HCT116 (cell line): ENCODE results near the gene CRMP1. TPM values are rescaled to one million over a fixed set of nuclear protein-coding genes. Genes with fewer than 3 reads are reported as not detected.

Source experiments
- ATAC-seq: fragments of 200-7000 bp; cut with Tn5 transposase; 2 replicates; pipeline ENCODE4 v1.9.1; 2020; ENCODE audit warnings: mild to moderate bottlenecking, moderate library complexity
- BruUV-seq: library from RNA; stranded (reverse); fragments of 400-500 nt; replicated peaks from 2 replicates; lab custom pipeline; 2021; lab: Mats Ljungman, UMichigan
- CTCF ChIA-PET: fragments of 300-600 bp; sonication (Branson Sonifier 250); formaldehyde crosslinking; loops from one replicate; lab custom pipeline; 2021; ENCODE audit warnings: antibody characterized with exemption; lab: Charles Lee
- POLR2A ChIA-PET: fragments of 300-600, 350-600 bp; sonication (Branson Sonifier 250); formaldehyde crosslinking; loops from one replicate; lab custom pipeline; 2021; ENCODE audit warnings: antibody characterized with exemption; lab: Charles Lee
- RAD21 ChIA-PET, 2 experiments: fragments of 300-600 bp; sonication (Branson Sonifier 250); formaldehyde crosslinking; loops; one replicate each; lab custom pipeline; 2023; ENCODE audit warnings: low total read pairs in 2 of 2; ENCODE audit not compliant: uncharacterized antibody in 2 of 2, unreplicated experiment in 2 of 2, low non-redundant PET in 1 of 2; lab: Charles Lee
- DNase-seq: peaks from one replicate; pipeline ENCODE4 v3.0.0-alpha.2; 2010; ENCODE audit warnings: low read depth, low spot score
- H2AFZ ChIP-seq: fragments of 200-600 bp; shearing (Covaris generic), sonication (generic); 2 replicates; pipeline ENCODE4 v1.6.1; 2017; ENCODE audit warnings: low read depth, mixed run types, mixed read lengths, antibody characterized with exemption, low read length; ENCODE audit not compliant: poor library complexity, severe bottlenecking
- H3K27ac ChIP-seq: 2 replicates; pipeline ENCODE4 v1.5.1; 2012; ENCODE audit warnings: low read depth, low read length
- H3K27me3 ChIP-seq: fragments of 200-600 bp; sonication (generic); 2 replicates; pipeline ENCODE4 v1.6.1; 2016; ENCODE audit warnings: mixed run types, low read length, mixed read lengths; ENCODE audit not compliant: insufficient read depth
- H3K36me3 ChIP-seq, 2 experiments: fragments of 200-500 bp in 1 of 2; fragments of 200-600 bp in 1 of 2; sonication (Bioruptor generic) in 1 of 2; sonication (generic) in 1 of 2; 2 replicates each; pipeline versions ENCODE4 v1.5.1 to v1.6.1; 2014 to 2016; ENCODE audit warnings: low read length in 2 of 2, inconsistent platforms in 1 of 2, mixed read lengths in 1 of 2, mixed run types in 1 of 2; ENCODE audit not compliant: insufficient read depth in 2 of 2, control insufficient read depth in 1 of 2
- H3K4me1 ChIP-seq, 2 experiments: fragments of 200-600 bp in 1 of 2; sonication (generic) in 1 of 2; 2 replicates each; pipeline versions ENCODE4 v1.5.1 to v1.6.1; 2012 to 2017; ENCODE audit warnings: low read length in 2 of 2, inconsistent platforms in 1 of 2, mild to moderate bottlenecking in 1 of 2, mixed read lengths in 1 of 2, mixed run types in 1 of 2, moderate library complexity in 1 of 2; ENCODE audit not compliant: insufficient read depth in 2 of 2, control insufficient read depth in 1 of 2
- H3K4me2 ChIP-seq: fragments of 200-600 bp; sonication (generic); 2 replicates; pipeline ENCODE4 v1.6.1; 2017; ENCODE audit warnings: mixed run types, low read length, mixed read lengths
- H3K4me3 ChIP-seq, 2 experiments: fragments of 200-600 bp in 1 of 2; sonication (generic) in 1 of 2; replicated peaks in 1 of 2; 2 replicates each; pipeline ENCODE4 v1.5.1; 2011 to 2016; ENCODE audit warnings: low read length in 2 of 2, control low read depth in 1 of 2, low read depth in 1 of 2, mild to moderate bottlenecking in 1 of 2, mixed read lengths in 1 of 2, mixed run types in 1 of 2
- H3K79me2 ChIP-seq: fragments of 200-600 bp; sonication (generic); 2 replicates; pipeline ENCODE4 v1.6.1; 2017; ENCODE audit warnings: mild to moderate bottlenecking, mixed run types, low read length, moderate library complexity, mixed read lengths; ENCODE audit not compliant: insufficient read depth
- H3K9ac ChIP-seq: fragments of 200-600 bp; sonication (generic); 2 replicates; pipeline ENCODE4 v1.6.1; 2016; ENCODE audit warnings: low read length, mixed read lengths
- H3K9me2 ChIP-seq: fragments of 200-600 bp; sonication (generic), shearing (Covaris generic); 2 replicates; pipeline ENCODE4 v1.6.1; 2017; ENCODE audit warnings: mixed run types, mild to moderate bottlenecking, moderate library complexity; ENCODE audit not compliant: insufficient read depth
- H3K9me3 ChIP-seq, 2 experiments: fragments of 200-500 bp in 1 of 2; fragments of 200-600 bp in 1 of 2; sonication (Bioruptor generic) in 1 of 2; sonication (generic) in 1 of 2; 2 replicates each; pipeline ENCODE4 v1.6.1; 2014 to 2017; ENCODE audit warnings: low read length in 2 of 2, mixed read lengths in 2 of 2, inconsistent platforms in 1 of 2, low read depth in 1 of 2, mild to moderate bottlenecking in 1 of 2, mixed run types in 1 of 2, moderate library complexity in 1 of 2; ENCODE audit not compliant: control insufficient read depth in 1 of 2, insufficient read depth in 1 of 2
- H4K20me1 ChIP-seq: fragments of 200-600 bp; sonication (generic), shearing (Covaris generic); 2 replicates; pipeline ENCODE4 v1.6.1; 2017; ENCODE audit warnings: mixed run types, mild to moderate bottlenecking, moderate library complexity; ENCODE audit not compliant: insufficient read depth
- CBX3 ChIP-seq: IDR thresholded peaks from 2 replicates; pipeline ENCODE4 v1.6.1; 2012; ENCODE audit warnings: low read depth
- CEBPB ChIP-seq: IDR thresholded peaks from 2 replicates; pipeline ENCODE4 v1.6.1; 2012; ENCODE audit warnings: low read depth
- EGR1 ChIP-seq: IDR thresholded peaks from 2 replicates; pipeline ENCODE4 v1.6.1; 2012; ENCODE audit warnings: low read depth
- FOSL1 ChIP-seq: IDR thresholded peaks from 2 replicates; pipeline ENCODE4 v1.6.1; 2012; ENCODE audit warnings: low read depth
- JUND ChIP-seq: IDR thresholded peaks from 2 replicates; pipeline ENCODE4 v1.6.1; 2012
- POLR2A ChIP-seq: IDR thresholded peaks from 2 replicates; pipeline ENCODE4 v1.7.0; 2011; ENCODE audit warnings: borderline replicate concordance; ENCODE audit not compliant: insufficient read depth, insufficient read length; ENCODE audit errors: extremely low read depth
- SRF ChIP-seq: IDR thresholded peaks from 2 replicates; pipeline ENCODE4 v1.6.1; 2012; ENCODE audit warnings: low read depth
- YY1 ChIP-seq: IDR thresholded peaks from 2 replicates; pipeline ENCODE4 v1.6.1; 2011; ENCODE audit warnings: low read length, low read depth, moderate library complexity, mild to moderate bottlenecking; ENCODE audit not compliant: insufficient replicate concordance; ENCODE audit errors: extremely low read depth
- ZNF274 ChIP-seq: fragments of 200-500 bp; sonication (Bioruptor generic); IDR thresholded peaks from 2 replicates; pipeline ENCODE4 v1.6.1; 2014; ENCODE audit warnings: mild to moderate bottlenecking, low read depth, low read length, inconsistent platforms
- intact Hi-C: fragments of 100-400 bp; cut with micrococcal nuclease; formaldehyde crosslinking; loops from 2 replicates; pipeline ENCODE4 v1.10.0; 2022
- total RNA-seq: library from RNA; stranded (reverse); gene quantifications from one replicate; pipeline ENCODE4 v1.2.1, GENCODE V29; 2021; ENCODE audit not compliant: unreplicated experiment
- TF ChIP-seq, protein P1 (sequence below), 3 experiments: fragments of 200-600 bp in 1 of 3; sonication (generic) in 1 of 3; IDR thresholded peaks in 2 of 3; conservative IDR thresholded peaks in 1 of 3; 2 replicates each; pipeline ENCODE4 v1.5.1; 2012 to 2017; ENCODE audit warnings: low read depth in 2 of 3, low read length in 2 of 3, antibody characterized with exemption in 1 of 3, borderline replicate concordance in 1 of 3, control low read depth in 1 of 3, mild to moderate bottlenecking in 1 of 3, mixed read lengths in 1 of 3, mixed run types in 1 of 3, moderate library complexity in 1 of 3; ENCODE audit not compliant: insufficient read depth in 1 of 3
- TF ChIP-seq, protein P2 (sequence below): IDR thresholded peaks from 2 replicates; pipeline ENCODE4 v1.6.1; 2012; ENCODE audit warnings: low read depth
- TF ChIP-seq, protein P3 (sequence below): IDR thresholded peaks from 2 replicates; pipeline ENCODE4 v1.6.1; 2012
- TF ChIP-seq, protein P4 (sequence below): IDR thresholded peaks from 2 replicates; pipeline ENCODE4 v1.6.1; 2011; ENCODE audit warnings: mild to moderate bottlenecking, low read length, moderate library complexity; ENCODE audit not compliant: insufficient replicate concordance; ENCODE audit errors: extremely low read depth

Gene CRMP1
- total RNA-seq, 1 experiment from 2014 or later, result not detected

DNA sequence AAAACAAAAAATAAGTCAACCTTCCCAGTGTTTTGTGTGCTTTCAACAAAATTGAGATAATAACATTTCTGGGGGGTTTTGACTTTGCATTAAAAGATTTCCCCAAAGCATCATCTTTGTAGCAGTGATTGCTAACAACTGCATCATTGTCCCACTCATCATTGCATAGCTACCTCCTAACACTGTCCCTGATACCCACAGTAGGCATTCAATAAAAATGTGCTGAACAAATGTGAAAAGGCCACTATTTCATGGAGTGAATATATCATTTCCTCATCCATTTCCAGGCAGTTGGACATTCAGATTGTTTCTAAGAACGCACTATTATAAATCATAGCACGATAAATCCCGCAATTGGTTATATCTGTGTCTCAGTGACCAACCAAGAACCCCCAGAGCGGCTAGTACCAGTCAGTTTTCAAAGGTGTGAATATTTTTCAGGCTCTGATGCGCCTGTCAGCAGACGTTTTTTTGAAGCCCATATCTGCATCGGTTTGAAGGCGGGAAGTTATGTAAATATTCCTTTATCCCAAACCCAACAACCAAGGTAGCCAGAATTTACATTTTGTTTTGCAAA, 36.0 kb upstream of the CRMP1 start:
- BruUV-seq, result no TSS peak
- TF ChIP-seq, protein P1, sequence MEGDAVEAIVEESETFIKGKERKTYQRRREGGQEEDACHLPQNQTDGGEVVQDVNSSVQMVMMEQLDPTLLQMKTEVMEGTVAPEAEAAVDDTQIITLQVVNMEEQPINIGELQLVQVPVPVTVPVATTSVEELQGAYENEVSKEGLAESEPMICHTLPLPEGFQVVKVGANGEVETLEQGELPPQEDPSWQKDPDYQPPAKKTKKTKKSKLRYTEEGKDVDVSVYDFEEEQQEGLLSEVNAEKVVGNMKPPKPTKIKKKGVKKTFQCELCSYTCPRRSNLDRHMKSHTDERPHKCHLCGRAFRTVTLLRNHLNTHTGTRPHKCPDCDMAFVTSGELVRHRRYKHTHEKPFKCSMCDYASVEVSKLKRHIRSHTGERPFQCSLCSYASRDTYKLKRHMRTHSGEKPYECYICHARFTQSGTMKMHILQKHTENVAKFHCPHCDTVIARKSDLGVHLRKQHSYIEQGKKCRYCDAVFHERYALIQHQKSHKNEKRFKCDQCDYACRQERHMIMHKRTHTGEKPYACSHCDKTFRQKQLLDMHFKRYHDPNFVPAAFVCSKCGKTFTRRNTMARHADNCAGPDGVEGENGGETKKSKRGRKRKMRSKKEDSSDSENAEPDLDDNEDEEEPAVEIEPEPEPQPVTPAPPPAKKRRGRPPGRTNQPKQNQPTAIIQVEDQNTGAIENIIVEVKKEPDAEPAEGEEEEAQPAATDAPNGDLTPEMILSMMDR (IDR thresholded peaks at IDR 0.05 in 2 of 3, conservative IDR thresholded peaks at IDR 0.05 in 1 of 3; ENCODE audit: borderline replicate concordance in 1 of 3, insufficient read depth in 1 of 3, low read depth in 2 of 3, low read length in 2 of 3), result no peak
- no peak for TF ChIP-seq EGR1
- no peak for TF ChIP-seq CEBPB
- TF ChIP-seq FOSL1, result no peak
- TF ChIP-seq, protein P2, sequence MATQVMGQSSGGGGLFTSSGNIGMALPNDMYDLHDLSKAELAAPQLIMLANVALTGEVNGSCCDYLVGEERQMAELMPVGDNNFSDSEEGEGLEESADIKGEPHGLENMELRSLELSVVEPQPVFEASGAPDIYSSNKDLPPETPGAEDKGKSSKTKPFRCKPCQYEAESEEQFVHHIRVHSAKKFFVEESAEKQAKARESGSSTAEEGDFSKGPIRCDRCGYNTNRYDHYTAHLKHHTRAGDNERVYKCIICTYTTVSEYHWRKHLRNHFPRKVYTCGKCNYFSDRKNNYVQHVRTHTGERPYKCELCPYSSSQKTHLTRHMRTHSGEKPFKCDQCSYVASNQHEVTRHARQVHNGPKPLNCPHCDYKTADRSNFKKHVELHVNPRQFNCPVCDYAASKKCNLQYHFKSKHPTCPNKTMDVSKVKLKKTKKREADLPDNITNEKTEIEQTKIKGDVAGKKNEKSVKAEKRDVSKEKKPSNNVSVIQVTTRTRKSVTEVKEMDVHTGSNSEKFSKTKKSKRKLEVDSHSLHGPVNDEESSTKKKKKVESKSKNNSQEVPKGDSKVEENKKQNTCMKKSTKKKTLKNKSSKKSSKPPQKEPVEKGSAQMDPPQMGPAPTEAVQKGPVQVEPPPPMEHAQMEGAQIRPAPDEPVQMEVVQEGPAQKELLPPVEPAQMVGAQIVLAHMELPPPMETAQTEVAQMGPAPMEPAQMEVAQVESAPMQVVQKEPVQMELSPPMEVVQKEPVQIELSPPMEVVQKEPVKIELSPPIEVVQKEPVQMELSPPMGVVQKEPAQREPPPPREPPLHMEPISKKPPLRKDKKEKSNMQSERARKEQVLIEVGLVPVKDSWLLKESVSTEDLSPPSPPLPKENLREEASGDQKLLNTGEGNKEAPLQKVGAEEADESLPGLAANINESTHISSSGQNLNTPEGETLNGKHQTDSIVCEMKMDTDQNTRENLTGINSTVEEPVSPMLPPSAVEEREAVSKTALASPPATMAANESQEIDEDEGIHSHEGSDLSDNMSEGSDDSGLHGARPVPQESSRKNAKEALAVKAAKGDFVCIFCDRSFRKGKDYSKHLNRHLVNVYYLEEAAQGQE, result no peak
- TF ChIP-seq JUND, result no peak
- no peak for TF ChIP-seq SRF
- TF ChIP-seq, protein P3, sequence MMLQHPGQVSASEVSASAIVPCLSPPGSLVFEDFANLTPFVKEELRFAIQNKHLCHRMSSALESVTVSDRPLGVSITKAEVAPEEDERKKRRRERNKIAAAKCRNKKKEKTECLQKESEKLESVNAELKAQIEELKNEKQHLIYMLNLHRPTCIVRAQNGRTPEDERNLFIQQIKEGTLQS, result no peak
- TF ChIP-seq ZNF274, result no peak
- TF ChIP-seq, protein P4, sequence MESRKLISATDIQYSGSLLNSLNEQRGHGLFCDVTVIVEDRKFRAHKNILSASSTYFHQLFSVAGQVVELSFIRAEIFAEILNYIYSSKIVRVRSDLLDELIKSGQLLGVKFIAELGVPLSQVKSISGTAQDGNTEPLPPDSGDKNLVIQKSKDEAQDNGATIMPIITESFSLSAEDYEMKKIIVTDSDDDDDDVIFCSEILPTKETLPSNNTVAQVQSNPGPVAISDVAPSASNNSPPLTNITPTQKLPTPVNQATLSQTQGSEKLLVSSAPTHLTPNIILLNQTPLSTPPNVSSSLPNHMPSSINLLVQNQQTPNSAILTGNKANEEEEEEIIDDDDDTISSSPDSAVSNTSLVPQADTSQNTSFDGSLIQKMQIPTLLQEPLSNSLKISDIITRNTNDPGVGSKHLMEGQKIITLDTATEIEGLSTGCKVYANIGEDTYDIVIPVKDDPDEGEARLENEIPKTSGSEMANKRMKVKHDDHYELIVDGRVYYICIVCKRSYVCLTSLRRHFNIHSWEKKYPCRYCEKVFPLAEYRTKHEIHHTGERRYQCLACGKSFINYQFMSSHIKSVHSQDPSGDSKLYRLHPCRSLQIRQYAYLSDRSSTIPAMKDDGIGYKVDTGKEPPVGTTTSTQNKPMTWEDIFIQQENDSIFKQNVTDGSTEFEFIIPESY, result no peak
- no peak for TF ChIP-seq CBX3
- no peak for TF ChIP-seq YY1
- TF ChIP-seq POLR2A, result no peak
- Histone ChIP-seq H3K9me2 (no peaks in the 10 kb centered on the region), H3K9me3 (no peaks in the 10 kb centered on the region), H3K4me3 (no peak overlapping the region), H2AFZ (no peak overlapping the region), H3K27ac (no peak overlapping the region), H3K27me3 (peaks cover 65% of the 10 kb centered on the region), H3K79me2 (no peaks in the 10 kb centered on the region), H4K20me1 (no peaks in the 10 kb centered on the region), H3K9ac (no peak overlapping the region), H3K36me3 (no peaks in the 10 kb centered on the region), H3K4me2 (no peak overlapping the region), H3K4me1 (peaks cover 0 to 3% of the 10 kb centered on the region in 2 experiments; a peak in 1 of 4 replicates)
- DNase-seq (no peak), ATAC-seq (no peak)
- intact Hi-C loops, result no loop called here
- RAD21 ChIA-PET, result no interaction called here
- POLR2A ChIA-PET, result no interaction called here
- CTCF ChIA-PET, result no interaction called here
